MM.1S (cell line): Measurements from ENCODE around the gene GPC5.
"Not testable (repeated sequence)": the region's sequence is repeated elsewhere in the genome, so short reads cannot be mapped to it uniquely, and the experiment has no call there.

Source experiments
- DNase-seq: peaks from one replicate; pipeline ENCODE4 v3.0.0-alpha.2; 2015
- H2AFZ ChIP-seq: fragments of 300-600 bp; sonication (generic); 2 replicates; pipeline ENCODE4 v1.6.0; 2016; ENCODE audit warnings: antibody characterized with exemption, low read length
- H3F3A ChIP-seq: fragments of 300-600 bp; sonication (generic); 2 replicates; pipeline ENCODE4 v1.6.1; 2016; ENCODE audit warnings: mild to moderate bottlenecking, antibody characterized with exemption, low read length, moderate library complexity, mixed read lengths; ENCODE audit not compliant: insufficient read depth
- H3K27ac ChIP-seq: fragments of 300-600 bp; sonication (generic); 2 replicates; pipeline ENCODE4 v1.5.1; 2016; ENCODE audit warnings: mild to moderate bottlenecking, low read length
- H3K27me3 ChIP-seq: fragments of 300-600 bp; sonication (generic); replicated peaks from 2 replicates; pipeline ENCODE4 v1.6.0; 2016; ENCODE audit warnings: low read length; ENCODE audit not compliant: insufficient read depth
- H3K36me3 ChIP-seq: fragments of 300-600 bp; sonication (generic); replicated peaks from 2 replicates; pipeline ENCODE4 v1.6.1; 2016; ENCODE audit warnings: mild to moderate bottlenecking, low read length, mixed read lengths; ENCODE audit not compliant: insufficient read depth
- H3K4me1 ChIP-seq: fragments of 300-600 bp; sonication (generic); 2 replicates; pipeline ENCODE4 v1.6.1; 2016; ENCODE audit warnings: low read length, mixed read lengths
- H3K4me2 ChIP-seq: fragments of 300-600 bp; sonication (generic); 2 replicates; pipeline ENCODE4 v1.6.0; 2016; ENCODE audit warnings: low read depth, low read length
- H3K4me3 ChIP-seq: fragments of 300-600 bp; sonication (generic); 2 replicates; pipeline ENCODE4 v1.5.1; 2016; ENCODE audit warnings: low read length, mixed read lengths
- H3K79me2 ChIP-seq: fragments of 300-600 bp; sonication (generic); 2 replicates; pipeline ENCODE4 v1.6.1; 2016; ENCODE audit warnings: mixed run types, low read length, mixed read lengths
- H3K9ac ChIP-seq: fragments of 300-600 bp; sonication (generic); 2 replicates; pipeline ENCODE4 v1.6.1; 2016; ENCODE audit warnings: low read length, mixed read lengths
- H3K9me2 ChIP-seq: fragments of 300-600 bp; sonication (generic); replicated peaks from 2 replicates; pipeline ENCODE4 v1.6.1; 2016; ENCODE audit warnings: mild to moderate bottlenecking, low read length, mixed read lengths; ENCODE audit not compliant: insufficient read depth
- H3K9me3 ChIP-seq: fragments of 300-600 bp; sonication (generic); replicated peaks from 2 replicates; pipeline ENCODE4 v1.6.1; 2016; ENCODE audit warnings: mild to moderate bottlenecking, low read length, mixed read lengths; ENCODE audit not compliant: insufficient read depth
- H4K20me1 ChIP-seq: fragments of 300-600 bp; sonication (generic); 2 replicates; pipeline ENCODE4 v1.6.1; 2016; ENCODE audit warnings: mild to moderate bottlenecking, low read length, moderate library complexity, mixed read lengths; ENCODE audit not compliant: insufficient read depth
- CTCF ChIP-seq: fragments of 300-600 bp; sonication (generic); IDR thresholded peaks from 2 replicates; pipeline ENCODE4 v1.5.1; 2016; ENCODE audit warnings: antibody characterized with exemption, low read length, mixed read lengths
- EZH2 ChIP-seq: fragments of 300-600 bp; sonication (generic); optimal IDR thresholded peaks from 2 replicates; pipeline ENCODE3; 2017; ENCODE audit warnings: low read depth, mild to moderate bottlenecking, antibody characterized with exemption, low read length, mixed read lengths
- EZH2phosphoT487 ChIP-seq: fragments of 300-600 bp; sonication (generic); IDR thresholded peaks from 2 replicates; pipeline ENCODE4 v1.6.1; 2018; ENCODE audit warnings: antibody characterized with exemption, low read length

The GPC5 gene

GRCh38 chr13:91781982-91782691 is 383.7 kb downstream of the GPC5 start:
- not testable (repeated sequence) for H2AFZ ChIP-seq, H4K20me1 ChIP-seq, H3K27ac ChIP-seq, H3K9ac ChIP-seq, H3K79me2 ChIP-seq, H3K27me3 ChIP-seq, H3K9me3 ChIP-seq, H3K4me2 ChIP-seq, H3K9me2 ChIP-seq, H3K36me3 ChIP-seq, H3F3A ChIP-seq, H3K4me3 ChIP-seq, H3K4me1 ChIP-seq
- peak; percentile 19 for DNase-seq
- TF ChIP-seq CTCF = peak; percentile 30; the same call in 1 of the 2 replicates

GRCh38 chr13:91785431-91786119 is 387.2 kb downstream of the GPC5 start:
- Histone ChIP-seq H3K9me2 (no peaks in the 10 kb centered on the region), H3F3A (no peaks in the 10 kb centered on the region), H3K79me2 (no peaks in the 10 kb centered on the region), H3K4me3 (no peak overlapping the region), H3K27ac (no peak overlapping the region), H3K36me3 (no peaks in the 10 kb centered on the region), H3K4me2 (peak overlapping the region; percentile 47; the same call in 1 of the 2 replicates), H3K27me3 (no peaks in the 10 kb centered on the region), H3K4me1 (peaks cover 8% of the 10 kb centered on the region), H4K20me1 (no peaks in the 10 kb centered on the region), H2AFZ (no peak overlapping the region), H3K9ac (no peak overlapping the region), H3K9me3 (no peaks in the 10 kb centered on the region)
- TF ChIP-seq CTCF (no peak), EZH2phosphoT487 (no peak), EZH2 (no peak)
- peak; percentile 72 for DNase-seq

- H3K9ac ChIP-seq = no peak overlapping the region
- H3K4me2 ChIP-seq = no peak overlapping the region
- no peaks in the 10 kb centered on the region for H4K20me1 ChIP-seq
- H3K79me2 ChIP-seq = no peaks in the 10 kb centered on the region
- H3K27ac ChIP-seq = no peak overlapping the region
- H3F3A ChIP-seq = no peaks in the 10 kb centered on the region
- no peak for TF ChIP-seq EZH2
- no peak for TF ChIP-seq CTCF
- TF ChIP-seq EZH2phosphoT487 = no peak
- no peaks in the 10 kb centered on the region for H3K4me1 ChIP-seq
- no peak for DNase-seq
- H3K4me3 ChIP-seq = no peak overlapping the region
- no peaks in the 10 kb centered on the region for H3K27me3 ChIP-seq
- H2AFZ ChIP-seq = no peak overlapping the region
- no peaks in the 10 kb centered on the region for H3K36me3 ChIP-seq
- H3K9me2 ChIP-seq = no peaks in the 10 kb centered on the region
- H3K9me3 ChIP-seq = no peaks in the 10 kb centered on the region
These were observed 393.6 kb downstream of the GPC5 start for GRCh38 chr13:91792054-91792453.
